ENCODE results near the gene TMEM176B.

The TMEM176B gene

DNA sequence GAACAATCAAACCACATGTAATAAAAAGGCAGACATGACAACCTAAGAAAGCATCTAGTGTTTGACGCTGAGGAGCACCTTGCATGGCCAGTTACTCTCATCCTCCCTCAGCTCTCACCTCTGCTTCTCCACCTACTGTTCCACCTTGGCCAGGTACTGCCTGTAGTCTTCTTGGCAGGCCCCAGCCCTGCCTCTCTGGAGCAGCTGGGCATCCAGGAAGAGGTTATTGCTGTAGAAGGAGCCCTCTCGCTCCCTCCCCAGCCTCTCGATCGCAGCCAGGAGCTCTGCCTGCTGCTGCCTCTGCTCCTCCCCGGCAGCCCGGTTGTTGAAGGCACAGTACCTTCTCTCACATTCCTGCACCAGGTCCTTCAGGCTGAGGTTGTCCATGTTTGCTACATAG lies 53.2 kb downstream of the TMEM176B start:
- no peak for DNase-seq

DNA sequence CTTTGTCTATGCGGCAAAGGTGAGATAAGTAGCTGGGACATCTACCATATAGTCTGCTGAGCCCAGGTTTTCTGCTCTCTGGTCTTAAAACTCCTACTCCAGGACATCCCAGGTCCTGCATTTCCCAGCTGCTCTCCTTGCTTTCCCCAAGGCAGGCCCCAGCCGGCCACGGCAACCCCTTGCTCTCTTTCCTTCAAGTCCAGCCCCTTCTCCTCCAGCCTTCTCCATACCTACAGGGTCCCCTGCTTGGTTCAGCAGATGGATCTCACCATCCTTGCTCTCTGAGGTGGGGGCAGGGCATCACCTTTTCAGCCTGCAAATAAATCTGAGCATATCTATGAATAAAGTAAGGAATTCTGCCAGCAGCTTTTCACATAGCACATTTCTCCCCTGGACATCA lies 54.3 kb downstream of the TMEM176B start:
- no peak for DNase-seq

- DNase-seq = no peak
These were observed 55.1 kb downstream of the TMEM176B start for GRCh38 chr7:150745086-150745485.

DNA sequence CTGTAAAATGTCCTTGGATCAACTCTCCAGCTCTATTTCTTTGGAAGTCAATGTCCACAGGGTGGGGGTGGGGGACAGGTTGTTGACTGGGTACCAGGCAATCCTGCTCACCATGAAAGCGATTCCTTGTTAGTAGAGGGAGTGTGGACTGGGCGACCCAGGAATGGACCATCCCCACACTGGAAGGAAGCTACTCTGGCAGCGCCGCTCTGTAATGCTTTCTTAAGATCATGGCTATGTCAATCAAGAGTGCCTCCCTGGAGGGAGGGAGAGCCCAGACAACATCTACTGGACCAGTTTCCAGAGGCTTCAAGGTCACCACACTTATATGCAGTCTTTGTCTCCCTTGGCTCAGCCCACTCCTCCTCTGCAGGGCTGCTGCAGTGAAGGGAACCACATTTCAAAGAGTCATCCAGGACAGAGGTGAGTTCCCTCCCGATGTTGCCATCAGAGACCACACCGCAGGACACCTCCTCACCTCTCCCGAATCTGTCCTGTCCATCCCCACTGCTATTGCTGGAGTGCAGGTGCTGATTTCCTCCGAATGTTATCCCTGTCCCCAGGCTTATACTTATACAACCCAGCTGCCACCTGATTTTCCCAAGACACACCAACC lies 56.0 kb downstream of the TMEM176B start:
- no peak for DNase-seq

GRCh38 chr7:150742286-150742968 lies 57.7 kb downstream of the TMEM176B start:
- no peak for DNase-seq

Data from fibroblast of upper back skin (primary cell).